Measurements from ENCODE around the gene SDCCAG8.

Gene SDCCAG8

GRCh38 chr1:243254233-243254926 is 1.5 kb upstream of the SDCCAG8 start:
- DNase-seq (ENCODE audit: low spot score): peak; percentile 74

GRCh38 chr1:243254927-243255790 is 682 bp upstream of the SDCCAG8 start, which contains the start of gene CEP170:
CEP170 (minus strand) TSS chr1:243255281; CDS start chr1:243225280, 30,001 bp downstream.
- DNase-seq (ENCODE audit: low spot score): peak; percentile 97

- DNase-seq (ENCODE audit: low spot score): no peak
Measured at GRCh38 chr1:243256590-243256989, 749 bp downstream of the SDCCAG8 start.

GRCh38 chr1:243257189-243257588 is 1.3 kb downstream of the SDCCAG8 start:
- no peak for DNase-seq (ENCODE audit: low spot score)

- DNase-seq (ENCODE audit: low spot score): no peak
Measured at GRCh38 chr1:243258731-243259130, 2.9 kb downstream of the SDCCAG8 start.

GRCh38 chr1:243260221-243260880 is 4.5 kb downstream of the SDCCAG8 start:
- no peak for DNase-seq (ENCODE audit: low spot score)

- no peak for DNase-seq (ENCODE audit: low spot score)
Measured at GRCh38 chr1:243261390-243261789, 5.5 kb downstream of the SDCCAG8 start.

GRCh38 chr1:243264717-243265116 is 8.9 kb downstream of the SDCCAG8 start:
- DNase-seq (ENCODE audit: low spot score): peak; percentile 41

GRCh38 chr1:243266231-243266630 is 10.4 kb downstream of the SDCCAG8 start:
- no peak for DNase-seq (ENCODE audit: low spot score)

- no peak for DNase-seq (ENCODE audit: low spot score)
Measured at GRCh38 chr1:243267471-243267880, 11.6 kb downstream of the SDCCAG8 start.

- DNase-seq (ENCODE audit: low spot score): no peak
Measured at GRCh38 chr1:243267914-243268653, 12.2 kb downstream of the SDCCAG8 start.

- no peak for DNase-seq (ENCODE audit: low spot score)
Measured at GRCh38 chr1:243268751-243269460, 13.1 kb downstream of the SDCCAG8 start.

GRCh38 chr1:243269461-243269801 is 13.6 kb downstream of the SDCCAG8 start:
- no peak for DNase-seq (ENCODE audit: low spot score)

GRCh38 chr1:243270097-243270864 is 14.4 kb downstream of the SDCCAG8 start:
- peak; percentile 57 for DNase-seq (ENCODE audit: low spot score)

- DNase-seq (ENCODE audit: low spot score): no peak
Measured at GRCh38 chr1:243271996-243272395, 16.2 kb downstream of the SDCCAG8 start.

GRCh38 chr1:243272401-243272800 is 16.6 kb downstream of the SDCCAG8 start:
- DNase-seq (ENCODE audit: low spot score): no peak

- DNase-seq (ENCODE audit: low spot score): no peak
Measured at GRCh38 chr1:243273506-243273905, 17.7 kb downstream of the SDCCAG8 start.

GRCh38 chr1:243273945-243274344 is 18.1 kb downstream of the SDCCAG8 start:
- no peak for DNase-seq (ENCODE audit: low spot score)

GRCh38 chr1:243275316-243275715 is 19.5 kb downstream of the SDCCAG8 start:
- no peak for DNase-seq (ENCODE audit: low spot score)

- no peak for DNase-seq (ENCODE audit: low spot score)
Measured at GRCh38 chr1:243280571-243281129, 24.8 kb downstream of the SDCCAG8 start.

Measured in globus pallidus (tissue), 1 donor.